NCI-H1436 treated with DMSO at 0.1 percent for 48 hours (cell line): Measurements from ENCODE around the gene NR1H3.
"Not testable (repeated sequence)": the region's sequence is repeated elsewhere in the genome, so short reads cannot be mapped to it uniquely, and the experiment has no call there.

ENCODE experiments used
- DNase-seq: peaks from one replicate; lab custom pipeline; 2025; lab: John Stamatoyannopoulos, UW

NR1H3 gene

DNA sequence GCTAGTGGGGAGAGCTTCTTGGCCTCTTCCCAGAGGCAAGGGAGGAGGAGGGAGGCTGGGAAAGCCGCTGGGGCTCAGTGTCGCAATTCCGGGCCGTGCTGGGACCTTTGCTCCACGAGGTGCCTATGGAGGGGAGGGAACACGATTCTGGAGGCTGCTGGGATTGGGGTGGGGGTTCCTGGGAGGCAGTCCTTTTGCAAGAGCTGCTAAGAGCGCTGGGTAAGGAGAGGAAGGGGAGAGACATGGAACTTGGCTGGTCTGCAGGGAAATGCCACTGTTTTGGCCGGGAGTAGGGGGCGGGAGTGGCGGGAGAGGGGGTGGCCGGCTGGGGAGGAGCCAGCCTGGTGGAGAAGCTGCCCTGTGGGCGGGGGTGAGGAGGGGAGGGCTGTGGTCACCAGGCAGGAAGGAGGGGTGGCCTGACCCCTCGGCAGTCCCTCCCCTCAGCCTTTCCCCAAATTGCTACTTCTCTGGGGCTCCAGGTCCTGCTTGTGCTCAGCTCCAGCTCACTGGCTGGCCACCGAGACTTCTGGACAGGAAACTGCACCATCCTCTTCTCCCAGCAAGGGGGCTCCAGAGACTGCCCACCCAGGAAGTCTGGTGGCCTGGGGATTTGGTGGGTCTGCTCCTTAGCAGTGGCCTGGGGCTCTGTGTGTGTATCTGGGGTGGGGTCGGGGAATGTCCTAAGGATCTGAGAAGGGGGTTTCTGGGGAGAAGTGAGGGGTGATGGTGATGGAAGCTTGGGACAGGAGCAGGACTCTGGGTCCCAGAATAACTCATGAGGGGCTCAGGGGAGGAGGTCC lies at the start of gene NR1H3:
Gene NR1H3 (plus strand): TSS at position 480 of the 800 bp plus-strand sequence. CDS start 1,221 bp downstream, outside the sequence.
- DNase-seq, result no peak

DNA sequence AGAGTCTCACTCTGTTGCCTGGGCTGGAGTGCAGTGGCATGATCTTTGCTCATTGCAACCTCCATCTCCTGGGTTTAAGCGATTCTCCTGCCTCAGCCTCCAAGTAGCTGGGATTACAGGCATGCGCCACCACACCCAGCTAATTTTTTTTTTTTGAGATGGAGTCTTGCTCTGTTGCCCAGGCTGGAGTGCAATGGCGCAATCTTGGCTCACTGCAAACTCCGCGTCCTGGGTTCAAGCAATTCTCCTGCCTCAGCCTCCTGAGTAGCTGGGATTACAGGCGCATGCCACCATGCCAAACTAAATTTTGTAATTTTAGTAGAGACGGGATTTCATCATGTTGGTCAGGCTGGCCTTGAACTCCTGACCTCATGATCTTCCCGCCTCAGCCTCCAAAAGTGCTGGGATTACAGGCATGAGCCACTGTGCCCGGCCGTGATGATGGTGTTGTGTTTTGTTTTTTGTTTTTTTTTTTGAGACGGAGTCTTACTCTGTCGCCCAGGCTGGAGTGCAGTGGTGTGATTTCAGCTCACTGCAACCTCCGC lies 49.7 kb upstream of the NR1H3 start:
- not testable (repeated sequence) for DNase-seq

DNA sequence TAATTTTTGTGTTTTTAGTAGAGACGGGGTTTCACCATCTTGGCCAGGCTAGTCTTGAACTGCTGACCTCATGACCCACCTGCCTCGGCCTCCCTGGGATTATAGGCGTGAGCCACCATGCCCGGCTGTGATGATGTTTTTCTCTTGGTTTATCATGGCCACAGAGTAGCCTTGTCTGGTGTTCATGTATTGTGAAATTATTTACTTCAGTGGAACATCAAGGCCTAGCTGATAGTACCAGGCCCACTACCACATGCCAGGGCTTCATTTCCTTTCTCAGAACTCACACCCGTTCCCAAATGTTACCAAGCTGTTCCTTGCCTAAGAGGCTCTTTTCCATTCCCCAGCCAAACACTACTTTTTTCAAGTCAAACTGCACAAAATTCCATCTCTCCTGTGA lies 49.2 kb upstream of the NR1H3 start:
- DNase-seq, result no peak

DNA sequence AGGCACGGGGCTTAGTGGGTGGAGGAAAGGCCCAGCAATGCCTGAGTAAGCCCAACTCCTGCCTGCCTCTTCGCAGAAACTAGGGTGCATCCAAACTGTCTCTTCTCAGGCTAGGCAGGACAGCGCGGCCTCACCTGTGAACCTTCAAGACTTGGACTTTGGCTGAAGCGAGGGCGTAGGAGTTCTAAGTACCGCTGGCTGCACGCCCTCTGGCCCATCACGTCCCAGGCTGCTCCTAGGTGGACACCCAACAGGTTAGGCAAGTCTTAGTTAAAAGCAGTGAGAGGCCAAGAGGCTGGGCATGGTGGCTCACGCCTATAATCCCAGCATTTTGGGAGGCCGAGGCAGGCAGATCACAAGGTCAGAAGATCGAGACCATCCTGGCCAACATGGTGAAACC lies 44.9 kb upstream of the NR1H3 start:
- no peak for DNase-seq

DNA sequence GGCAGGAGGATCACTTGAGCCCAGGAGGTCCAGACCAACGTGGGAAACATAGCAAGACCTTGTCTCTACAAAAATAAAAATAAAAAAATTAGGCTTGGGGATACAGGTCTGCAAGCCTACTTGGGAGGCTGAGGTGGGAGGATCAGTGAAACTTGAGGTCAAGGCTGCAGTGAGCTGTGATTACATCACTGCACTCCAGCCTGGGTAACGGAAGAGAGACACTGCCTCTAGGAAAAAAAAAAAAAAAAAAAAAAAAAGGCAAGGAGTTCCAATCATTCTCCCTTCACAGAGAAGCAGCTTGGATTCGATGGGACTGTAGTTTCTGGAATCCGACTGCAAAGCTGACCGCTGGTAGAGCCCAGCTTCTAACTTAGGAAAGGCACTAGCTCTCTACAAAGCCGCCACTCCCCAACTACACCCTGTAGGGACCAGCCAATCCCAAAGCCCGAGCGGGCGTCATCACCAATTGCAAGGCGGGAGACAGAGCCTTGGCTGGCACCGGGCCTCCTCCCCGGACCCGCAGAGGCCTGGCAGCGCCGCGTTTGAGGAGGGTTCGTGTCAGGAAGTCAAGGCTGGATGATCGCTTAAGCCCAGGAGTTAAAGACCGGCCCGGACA lies 43.7 kb upstream of the NR1H3 start:
- DNase-seq, result peak; percentile 50

DNA sequence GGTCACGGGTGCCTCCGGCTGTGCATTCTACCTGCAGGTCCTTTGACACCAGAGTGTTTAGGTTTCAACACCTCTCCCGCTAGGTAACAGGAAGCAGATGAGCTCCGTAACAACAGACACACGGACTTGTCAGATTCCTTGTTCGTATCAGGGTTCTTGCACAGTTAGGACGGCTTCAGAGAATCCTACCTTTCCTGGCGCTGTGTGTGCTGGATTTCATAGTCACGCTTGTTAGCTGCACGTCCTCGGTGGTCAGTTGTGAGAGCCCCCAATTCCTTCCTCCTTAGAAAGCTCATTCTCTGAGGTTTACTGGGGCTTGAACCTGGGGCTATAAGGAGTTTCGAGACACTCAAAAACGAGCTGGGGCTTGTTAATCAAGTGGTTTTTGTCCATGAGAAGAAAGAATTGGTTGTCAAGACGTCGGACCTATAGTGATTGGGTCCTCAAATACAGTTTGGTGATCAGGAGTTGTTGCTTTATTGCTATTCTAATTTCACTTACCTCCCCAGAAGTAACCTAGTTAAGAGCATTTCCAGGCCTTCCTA lies 42.4 kb upstream of the NR1H3 start:
- no peak for DNase-seq

DNA sequence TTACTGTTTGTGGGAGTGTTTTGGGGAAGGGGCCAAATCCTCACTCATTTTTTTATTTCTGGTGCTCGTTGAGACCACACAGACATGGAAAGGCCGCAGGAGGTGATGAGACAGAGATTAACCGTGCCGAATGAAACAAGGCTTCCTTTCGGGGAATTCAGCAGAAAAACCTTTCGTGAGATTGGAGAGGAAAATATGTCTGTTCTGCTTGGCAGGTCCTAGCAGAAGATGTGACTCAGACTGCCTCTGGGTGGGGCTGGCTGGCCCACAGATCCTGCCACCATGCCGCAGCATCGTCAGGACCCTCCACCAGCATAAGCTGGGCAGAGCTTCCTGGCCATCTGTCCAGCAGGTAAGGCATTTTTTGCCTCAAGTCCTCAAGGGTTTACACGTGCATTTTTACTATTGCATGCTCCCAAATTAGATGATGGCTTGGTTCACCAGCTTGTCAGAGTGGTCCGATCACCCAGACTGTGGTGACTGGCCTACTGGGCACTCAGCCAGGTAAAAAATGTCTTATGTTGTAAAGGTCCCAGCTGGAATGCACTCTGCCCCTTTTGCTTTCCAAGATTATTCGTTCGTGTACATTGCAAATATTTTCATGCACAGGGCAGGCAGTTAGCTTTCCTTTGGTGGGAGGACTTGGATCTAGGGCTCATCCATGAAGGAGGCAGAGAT lies 41.5 kb upstream of the NR1H3 start:
- no peak for DNase-seq

DNA sequence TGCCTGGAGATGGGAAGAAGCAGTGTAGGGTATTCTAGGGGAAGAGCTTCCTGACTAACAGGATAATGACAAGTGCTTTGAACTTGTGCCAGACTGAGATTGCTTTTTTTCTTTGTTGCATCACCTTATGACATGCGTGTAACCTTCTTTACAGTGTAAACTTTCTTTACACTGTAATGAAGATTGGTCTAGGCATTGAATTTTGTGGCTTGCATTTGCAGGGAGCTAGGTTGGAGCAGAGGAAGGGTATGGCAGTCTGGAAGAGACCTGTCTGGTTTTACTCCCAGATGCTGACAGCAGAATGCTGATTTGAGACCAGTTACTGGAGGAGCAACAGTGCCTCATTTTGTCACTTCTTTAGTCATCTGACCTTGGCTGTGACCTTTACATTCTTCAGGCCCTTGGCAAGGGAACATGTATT lies 37.4 kb upstream of the NR1H3 start:
- no peak for DNase-seq

DNA sequence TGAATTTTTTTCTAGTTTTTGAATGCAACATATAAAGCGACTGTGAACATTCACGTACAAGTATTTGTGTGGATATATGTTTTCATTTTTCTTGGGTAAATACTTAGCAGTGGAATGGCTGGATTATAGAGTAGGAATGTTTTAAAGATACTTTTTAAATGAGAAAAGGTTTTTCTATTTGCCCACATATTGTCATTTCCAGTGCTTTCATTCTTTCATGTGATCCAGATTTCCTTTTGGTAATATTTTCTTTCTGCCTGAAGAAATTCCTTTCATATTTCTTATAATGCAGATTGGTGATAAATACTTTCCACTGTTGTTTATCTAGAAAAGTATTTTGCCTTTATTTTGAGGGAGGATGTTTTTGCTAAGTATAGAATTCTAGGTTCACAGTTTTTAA lies 35.1 kb upstream of the NR1H3 start:
- DNase-seq, result no peak

DNA sequence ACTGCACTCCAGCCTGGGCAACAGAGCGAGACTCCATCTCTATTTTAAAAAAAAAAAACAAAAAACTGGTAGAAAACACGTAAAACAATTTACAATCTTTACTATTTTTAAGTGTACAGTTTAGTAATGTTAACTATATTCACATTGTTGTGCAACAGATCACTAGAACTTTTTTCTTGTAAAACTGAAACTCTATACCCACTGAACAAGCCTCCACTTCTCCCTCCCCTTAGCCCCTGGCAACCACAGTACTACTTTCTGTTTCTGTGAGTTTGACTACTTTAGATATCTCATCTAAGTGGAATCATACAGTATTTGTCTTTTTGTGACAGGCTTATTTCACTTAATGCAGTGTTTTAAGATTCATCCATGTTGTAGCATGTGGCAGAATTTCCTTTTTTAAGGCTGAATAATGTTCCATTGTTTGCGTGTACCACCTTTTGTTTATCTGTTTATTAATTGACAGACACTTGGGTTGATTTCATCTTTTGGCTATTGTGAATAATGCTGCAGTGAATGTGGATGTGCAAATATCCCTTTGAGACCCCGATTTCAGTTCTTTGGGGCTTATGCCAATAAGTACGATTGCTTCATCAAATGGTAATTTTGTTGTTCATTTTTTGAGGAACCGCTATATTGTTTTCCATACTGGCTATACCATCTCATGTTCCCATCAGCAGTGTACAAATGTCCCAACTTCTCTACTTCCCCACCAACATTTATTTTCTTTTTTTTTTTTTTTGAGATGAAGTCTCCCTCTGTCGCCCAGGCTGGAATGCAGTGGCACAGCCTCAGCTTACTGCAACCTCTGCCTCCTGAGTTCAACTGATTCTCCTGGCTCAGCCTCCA lies 32.0 kb upstream of the NR1H3 start:
- DNase-seq, result no peak

DNA sequence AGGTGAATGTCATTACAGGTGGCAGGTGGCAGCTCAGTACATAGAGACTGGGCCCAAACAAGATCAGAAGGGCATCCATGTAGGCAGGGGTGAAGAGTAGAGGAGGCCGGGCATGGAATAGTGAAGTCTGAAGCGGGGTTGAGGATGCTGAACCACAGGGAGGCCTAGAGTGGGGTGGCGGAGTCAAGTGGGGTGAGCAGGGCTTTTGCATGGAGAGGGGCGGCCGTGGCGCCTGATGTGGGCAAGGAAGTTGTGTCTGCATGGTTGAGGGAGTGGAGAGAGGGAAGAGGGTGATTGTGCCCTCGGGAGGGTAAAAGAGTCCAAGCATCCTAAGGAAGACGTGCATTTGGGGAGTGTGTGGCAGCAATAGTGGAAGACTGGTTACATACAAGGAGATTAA lies 28.6 kb upstream of the NR1H3 start:
- DNase-seq, result no peak

DNA sequence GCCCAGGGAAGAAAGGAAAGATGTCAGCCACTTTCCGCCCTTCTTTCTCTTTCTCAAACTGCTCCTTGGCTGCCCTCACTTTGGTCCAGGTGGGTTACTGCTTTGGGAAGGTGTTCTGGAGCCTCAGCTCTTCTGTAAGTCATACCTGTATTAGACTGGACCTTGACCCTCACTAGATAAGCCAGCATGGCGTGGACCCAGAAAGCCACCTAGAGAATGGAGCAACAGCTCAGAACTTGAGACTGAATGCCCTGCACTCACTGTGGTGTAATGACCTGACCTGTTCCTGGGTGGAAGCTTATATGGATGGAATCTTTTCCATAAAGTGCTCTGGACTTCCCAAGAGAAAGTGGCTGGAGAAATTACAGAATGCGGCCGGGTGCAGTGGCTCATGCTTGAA lies 24.7 kb upstream of the NR1H3 start:
- no peak for DNase-seq

DNA sequence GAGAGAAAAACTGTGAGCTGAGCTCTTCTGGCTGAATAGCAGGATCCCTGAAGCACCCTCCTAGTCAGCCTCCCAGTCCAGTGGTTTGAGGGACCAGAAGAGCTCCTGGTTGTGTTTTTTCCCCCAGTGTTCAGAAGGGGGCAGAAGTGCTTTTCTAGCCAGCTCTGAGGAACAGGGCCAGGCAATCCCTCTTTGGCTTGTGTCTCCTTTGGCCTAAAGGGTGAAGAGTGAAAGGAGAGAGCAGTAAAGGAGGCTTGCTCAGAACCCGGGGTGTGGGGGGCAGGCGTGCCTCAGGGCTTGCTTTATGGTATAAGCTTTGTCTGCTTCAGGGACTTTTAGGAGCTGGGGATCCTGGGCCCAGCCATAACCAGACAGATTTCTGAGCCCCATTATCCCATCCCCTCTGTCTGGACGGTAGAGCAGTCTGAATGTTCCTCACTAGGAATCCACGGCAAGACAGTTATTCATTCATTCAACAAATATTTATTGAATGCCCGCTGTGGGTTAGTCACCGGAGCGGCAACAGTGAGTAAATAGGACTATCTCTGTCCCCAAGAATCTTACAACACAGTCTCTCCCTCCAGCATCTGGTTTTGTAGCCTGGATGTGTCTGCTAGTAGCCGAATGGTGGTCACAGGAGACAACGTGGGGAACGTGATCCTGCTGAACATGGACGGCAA lies 23.7 kb upstream of the NR1H3 start:
- DNase-seq, result no peak

DNA sequence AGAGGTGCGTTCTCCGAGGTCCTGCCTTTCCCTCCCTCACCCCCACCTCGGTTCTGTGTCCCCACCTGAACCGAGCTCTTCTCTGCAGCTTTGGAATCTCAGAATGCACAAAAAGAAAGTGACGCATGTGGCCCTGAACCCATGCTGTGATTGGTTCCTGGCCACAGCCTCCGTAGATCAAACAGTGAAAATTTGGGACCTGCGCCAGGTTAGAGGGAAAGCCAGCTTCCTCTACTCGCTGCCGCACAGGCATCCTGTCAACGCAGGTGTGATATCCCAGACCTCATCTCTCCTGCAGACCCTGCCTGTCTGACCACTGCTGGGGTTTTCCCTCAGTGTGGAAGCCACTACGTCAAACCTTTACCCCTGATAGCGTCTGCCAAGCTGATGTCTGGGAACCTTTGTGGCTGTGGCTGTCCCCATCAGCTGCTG lies 23.1 kb upstream of the NR1H3 start:
- DNase-seq, result no peak

DNA sequence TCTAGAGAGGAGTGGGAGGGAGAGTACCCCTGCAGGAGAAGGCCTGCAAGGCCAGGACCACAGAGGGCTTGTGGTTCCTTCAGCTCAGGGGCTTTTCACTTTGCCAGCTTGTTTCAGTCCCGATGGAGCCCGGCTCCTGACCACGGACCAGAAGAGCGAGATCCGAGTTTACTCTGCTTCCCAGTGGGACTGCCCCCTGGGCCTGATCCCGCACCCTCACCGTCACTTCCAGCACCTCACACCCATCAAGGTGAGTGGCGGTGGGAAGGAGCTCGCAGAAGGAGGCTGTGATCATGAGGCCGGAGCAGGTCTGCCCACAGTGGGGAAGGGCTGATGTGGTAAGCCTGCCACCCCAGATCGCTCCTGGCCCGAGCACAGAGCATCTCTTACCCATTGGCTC lies 22.6 kb upstream of the NR1H3 start:
- DNase-seq, result no peak

DNA sequence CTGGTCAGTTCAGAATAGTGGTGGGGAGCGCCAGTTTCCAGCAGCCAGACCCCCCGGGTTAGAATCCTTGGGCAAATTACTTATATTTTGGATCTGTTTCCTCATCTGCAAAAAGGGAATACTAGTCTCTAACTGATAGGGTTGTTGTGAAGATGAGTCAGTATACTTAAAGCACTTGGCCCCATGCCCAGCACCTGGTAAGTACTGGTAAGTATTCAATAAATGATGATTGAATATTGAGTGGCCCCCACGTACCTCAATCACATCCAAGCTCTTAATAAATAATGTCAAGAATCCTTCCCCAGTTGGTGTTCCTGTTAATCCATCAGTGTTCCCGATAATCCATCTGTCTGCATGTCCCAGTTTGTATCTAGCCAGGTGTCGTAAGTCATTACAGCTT lies 21.3 kb upstream of the NR1H3 start:
- no peak for DNase-seq

DNA sequence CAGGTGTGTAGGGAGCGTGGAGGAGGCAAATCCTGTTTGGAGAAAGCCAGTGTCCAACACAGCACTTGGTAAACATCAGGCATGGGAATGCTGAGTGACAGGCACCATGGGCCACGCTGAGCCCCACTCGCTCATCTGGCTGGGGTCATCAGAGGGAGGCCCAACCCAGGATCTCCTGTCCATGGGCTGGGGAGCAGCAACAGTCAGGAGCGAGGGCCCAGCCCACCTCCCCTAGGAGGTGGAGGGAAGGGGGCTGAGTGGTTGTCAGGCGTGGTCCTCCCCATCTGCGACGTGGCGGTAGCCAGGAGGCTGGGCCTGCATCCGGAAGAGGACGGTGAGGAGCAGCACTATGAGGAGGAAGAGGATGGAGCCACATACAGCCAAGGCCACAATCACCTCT lies 17.9 kb upstream of the NR1H3 start:
- no peak for DNase-seq

DNA sequence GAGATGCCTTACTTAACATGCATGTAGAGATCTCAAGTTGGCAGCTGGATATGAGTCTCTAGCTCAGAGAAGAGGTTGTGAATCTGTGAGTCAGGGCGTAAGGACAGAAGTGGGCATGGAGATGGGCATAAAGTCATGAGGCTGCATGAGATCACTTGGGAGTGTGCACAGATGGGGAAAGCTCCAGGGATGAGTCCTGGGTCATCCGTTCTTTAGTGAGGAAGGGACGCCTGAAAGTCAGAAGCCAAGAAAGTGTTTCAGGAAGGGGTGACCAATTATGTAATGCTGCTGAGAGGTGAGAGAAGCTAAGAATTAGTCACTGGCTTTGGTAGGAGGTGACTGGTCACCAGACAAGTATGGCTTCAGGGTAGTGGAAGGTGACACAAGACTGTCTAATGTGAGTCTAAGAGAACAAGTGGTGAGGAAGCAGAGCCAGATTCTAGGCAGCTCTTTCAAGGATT lies 15.9 kb upstream of the NR1H3 start:
- DNase-seq, result no peak

DNA sequence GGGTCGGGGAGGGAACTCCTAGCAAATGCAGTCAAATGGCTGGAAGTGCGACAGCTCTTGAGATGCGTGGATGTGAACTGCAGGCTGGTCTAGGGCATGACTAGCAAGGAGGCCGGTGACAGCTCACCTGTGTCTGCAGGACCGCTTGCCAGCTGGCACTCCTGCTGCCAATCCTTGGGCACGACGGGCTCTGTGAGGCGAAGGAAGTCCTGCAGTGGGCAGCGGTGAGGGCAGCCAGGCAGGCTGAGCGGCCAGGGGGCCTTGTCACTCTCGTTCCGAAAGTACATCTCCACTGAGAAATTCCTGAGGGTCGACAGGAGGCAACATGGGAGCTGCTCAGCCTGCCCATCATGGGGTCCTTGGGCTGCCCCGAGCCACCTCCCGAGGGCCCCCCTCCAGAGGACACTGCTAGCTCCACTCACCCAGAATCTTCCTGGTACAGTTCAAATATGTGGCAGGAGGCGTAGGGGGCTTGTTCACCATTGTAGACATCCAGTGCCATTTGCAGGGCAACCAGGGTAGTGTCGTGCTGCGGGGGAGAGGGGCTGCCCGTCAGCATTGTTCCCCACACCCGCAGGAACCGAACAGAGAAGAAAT lies 15.1 kb upstream of the NR1H3 start:
- no peak for DNase-seq

DNA sequence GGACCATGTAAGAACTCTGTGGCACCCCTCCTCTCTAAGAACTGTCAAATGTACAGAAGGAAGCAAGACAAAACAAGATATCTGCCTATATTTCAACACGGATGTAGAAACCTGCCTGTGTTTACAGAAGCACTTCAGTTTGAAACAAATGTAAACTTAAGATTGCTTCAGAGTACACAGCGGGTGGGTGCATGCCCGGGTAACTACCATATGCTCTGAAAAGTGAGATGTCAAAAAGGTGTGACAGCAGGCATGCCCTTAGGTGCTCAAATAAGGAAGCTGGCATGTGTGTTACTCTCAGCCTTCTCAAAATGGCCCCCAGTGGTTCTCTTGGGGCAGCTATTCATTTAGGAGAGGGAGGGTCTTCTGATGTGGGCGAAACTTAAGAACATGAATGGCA lies 14.3 kb upstream of the NR1H3 start:
- DNase-seq, result no peak
